ENCODE results near the gene ADPRS.

- TF ChIP-seq CTCF (conservative IDR thresholded peaks at IDR 0.05 in 1 of 2, IDR thresholded peaks at IDR 0.05 in 1 of 2; ENCODE audit: low read depth in 1 of 2, low read length in 2 of 2) (no peak), EZH2 (IDR thresholded peaks at IDR 0.05; ENCODE audit: low read length, missing control alignments) (no peak)
These were observed 47.8 kb downstream of the ADPRS start for GRCh38 chr1:36136535-36136934.
